Central memory CD4-positive, alpha-beta T cell (primary cell): ENCODE data around the gene EPB41L1.

Experiments
- DNase-seq: peaks from one replicate; pipeline ENCODE4 v3.0.0; 2022

The EPB41L1 gene

DNA sequence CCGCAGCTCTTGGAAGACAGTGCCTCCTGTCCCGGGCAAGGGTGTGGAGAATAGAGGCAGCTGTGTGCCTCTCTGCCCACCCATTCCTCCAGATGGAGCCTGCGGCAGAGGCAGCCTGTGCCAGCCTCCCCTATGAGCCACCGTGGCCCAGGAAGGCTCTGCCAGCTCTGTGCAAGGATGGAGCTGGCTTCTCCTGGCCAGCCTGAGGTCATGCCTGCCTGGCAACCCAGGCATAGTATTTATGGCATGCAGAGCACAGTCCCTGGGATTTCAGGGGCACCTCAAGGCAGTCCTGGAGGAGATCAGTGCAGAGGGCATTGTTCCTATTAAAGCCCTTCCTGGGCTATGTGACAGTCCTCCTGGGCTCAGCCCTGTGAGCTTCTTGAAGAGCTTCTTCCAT, 1.5 kb downstream of the EPB41L1 start:
- no peak for DNase-seq

DNA sequence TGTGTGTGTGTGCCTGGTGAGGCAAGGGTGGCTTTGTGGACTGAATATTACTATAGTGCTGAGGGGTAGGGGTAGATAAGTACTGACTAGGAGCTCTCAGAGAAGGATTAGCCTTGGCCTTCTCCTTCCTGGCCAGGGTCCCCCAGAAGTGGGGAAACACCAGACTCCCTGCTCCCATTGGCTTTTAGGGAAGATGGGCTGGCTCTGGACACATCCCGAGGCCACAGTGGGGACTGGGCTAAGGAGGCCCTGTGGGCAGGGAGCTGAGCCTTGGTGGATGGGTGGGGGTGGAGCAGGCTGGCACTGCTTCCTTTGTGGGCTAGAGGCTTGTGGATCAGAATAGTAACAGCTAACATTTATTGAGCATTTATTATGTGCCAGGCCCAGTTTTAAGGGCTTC, 3.1 kb downstream of the EPB41L1 start:
- no peak for DNase-seq

GRCh38 chr20:36158160-36158741, 3.7 kb downstream of the EPB41L1 start:
- DNase-seq, result no peak

GRCh38 chr20:36159833-36160232, 5.3 kb downstream of the EPB41L1 start:
- no peak for DNase-seq

DNA sequence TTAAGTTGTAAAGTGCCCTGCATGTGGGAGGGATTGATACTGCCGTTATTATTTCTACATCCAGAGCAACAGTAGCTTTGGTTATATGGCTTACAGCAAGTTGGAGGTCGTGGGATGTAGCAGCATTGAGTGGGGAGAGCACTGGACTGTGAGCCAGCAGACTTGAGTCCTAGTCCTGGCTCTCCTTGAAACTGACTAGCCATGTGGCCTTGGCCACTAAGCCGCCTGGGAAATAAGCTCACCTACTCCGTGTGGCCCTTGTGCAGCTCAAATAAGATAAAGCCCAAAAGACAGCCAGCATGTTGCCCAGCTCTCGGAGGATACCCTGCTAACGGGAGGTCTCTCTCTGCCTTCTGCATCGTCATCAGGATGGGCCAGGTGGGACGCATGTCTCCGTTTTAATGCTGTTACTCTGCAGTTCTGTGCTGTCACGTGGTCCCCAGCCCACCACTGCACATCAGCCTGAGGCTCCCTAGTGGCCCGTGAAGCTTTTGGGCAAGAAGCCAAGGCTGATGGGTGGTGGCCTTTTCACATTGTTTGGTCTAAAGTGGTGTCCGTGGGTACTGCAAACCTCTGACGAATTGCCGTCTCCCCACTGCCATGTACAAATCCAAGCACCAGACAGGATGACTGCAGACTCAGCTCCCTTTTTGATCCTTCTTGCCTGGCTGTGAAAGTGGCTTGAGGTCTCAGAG, 7.9 kb downstream of the EPB41L1 start:
- DNase-seq, result no peak

DNA sequence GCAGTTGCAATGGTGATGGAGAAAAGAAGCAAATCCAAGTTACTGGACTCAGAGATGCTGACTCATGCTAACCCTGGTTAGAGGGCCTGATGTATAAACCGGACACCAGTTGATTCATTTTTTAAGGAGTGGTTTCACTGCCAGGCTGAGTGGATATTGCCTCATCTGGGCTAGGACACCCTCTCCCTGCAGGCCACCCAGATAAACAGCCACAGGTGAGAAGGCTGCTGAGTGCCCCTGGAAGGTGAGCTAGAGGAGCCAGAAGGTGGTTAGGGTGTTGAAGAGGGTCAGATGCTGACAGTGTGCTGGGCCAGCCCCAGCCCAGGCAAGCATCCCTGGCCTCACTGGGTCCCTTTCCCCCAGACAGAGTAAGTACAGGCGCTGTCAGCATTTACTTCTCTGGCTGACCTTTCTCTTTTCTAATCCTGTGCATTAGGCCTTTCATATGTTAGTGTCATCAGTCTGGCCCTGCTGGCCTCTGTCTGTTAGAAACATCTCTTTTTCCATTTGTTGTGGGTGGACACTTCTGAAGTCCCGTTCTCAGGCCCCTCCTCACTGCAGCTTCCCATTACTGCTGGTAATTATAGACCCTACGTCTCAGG, 13.5 kb downstream of the EPB41L1 start:
- DNase-seq, result no peak

DNA sequence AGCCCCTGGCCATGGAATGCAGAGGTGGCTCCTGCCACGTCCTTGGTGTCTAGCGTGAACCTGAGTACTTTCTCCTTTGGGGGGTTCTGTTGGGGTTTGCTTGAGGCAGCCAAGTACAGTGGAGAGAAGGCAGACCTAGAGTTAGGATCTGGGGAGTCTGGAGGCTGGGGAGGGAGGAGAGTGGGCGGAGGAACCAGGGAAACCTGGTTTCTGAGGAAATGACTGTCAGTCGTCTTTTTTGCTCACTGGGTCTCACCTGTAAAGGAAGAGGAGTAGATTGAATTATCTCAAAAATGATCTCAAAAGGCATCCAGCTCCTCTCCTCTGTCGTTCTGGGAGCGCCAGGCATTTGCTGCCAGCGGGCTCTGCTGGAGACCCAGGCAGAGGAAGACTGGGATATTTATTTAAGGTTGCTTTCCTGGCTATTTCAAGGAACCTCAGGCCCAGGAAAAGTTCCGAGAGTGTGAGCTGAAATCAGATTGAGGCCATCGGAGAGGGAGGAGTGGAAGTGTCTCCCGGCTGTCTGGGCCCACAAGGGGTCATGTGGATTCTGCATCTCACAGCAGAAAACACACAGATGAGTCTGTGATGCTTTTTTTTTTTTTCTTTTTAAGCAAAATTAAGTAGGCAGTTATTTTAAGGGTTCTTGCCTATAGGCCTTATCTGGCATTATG, 16.1 kb downstream of the EPB41L1 start:
- no peak for DNase-seq

GRCh38 chr20:36173451-36173933, 19.0 kb downstream of the EPB41L1 start:
- DNase-seq, result no peak

DNA sequence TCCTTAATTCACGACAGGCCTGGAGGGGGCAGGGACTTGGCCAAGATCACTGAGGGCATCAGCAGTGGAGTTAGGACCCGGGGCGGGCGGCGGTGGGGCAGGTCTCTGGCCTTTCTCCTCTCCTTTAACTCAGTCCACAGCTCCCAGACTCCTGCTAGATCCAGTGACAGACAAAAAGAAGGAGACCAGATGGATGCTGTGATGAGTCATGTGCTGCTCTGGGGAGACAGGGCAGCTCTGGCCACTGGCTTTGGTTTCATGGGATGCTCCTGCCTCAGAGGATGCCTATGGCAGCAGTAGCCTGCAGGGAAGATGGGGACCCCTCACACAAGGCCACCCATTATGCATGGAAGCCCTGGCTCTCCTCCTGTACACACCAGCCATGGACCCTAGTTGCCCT, 20.5 kb downstream of the EPB41L1 start:
- no peak for DNase-seq

- DNase-seq, result no peak
These were observed 21.0 kb downstream of the EPB41L1 start for GRCh38 chr20:36175475-36175995.

DNA sequence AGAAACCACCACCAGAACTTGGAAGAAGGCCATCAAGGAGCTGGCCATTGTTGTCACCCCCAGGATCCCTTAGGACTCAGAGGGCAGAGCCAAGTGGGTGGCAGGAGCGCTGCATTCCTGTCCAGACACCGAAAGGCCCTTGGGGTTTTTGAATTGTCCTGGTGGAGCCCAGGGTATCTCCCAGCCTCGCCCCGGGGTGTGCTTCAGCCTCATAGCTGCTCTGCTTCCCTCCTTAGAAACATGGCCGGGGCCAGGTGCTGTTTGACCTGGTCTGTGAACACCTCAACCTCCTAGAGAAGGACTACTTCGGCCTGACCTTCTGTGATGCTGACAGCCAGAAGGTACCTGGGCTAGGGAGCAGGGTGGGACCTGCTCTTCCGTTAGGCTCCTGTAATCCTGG, 23.2 kb downstream of the EPB41L1 start:
- DNase-seq, result no peak

DNA sequence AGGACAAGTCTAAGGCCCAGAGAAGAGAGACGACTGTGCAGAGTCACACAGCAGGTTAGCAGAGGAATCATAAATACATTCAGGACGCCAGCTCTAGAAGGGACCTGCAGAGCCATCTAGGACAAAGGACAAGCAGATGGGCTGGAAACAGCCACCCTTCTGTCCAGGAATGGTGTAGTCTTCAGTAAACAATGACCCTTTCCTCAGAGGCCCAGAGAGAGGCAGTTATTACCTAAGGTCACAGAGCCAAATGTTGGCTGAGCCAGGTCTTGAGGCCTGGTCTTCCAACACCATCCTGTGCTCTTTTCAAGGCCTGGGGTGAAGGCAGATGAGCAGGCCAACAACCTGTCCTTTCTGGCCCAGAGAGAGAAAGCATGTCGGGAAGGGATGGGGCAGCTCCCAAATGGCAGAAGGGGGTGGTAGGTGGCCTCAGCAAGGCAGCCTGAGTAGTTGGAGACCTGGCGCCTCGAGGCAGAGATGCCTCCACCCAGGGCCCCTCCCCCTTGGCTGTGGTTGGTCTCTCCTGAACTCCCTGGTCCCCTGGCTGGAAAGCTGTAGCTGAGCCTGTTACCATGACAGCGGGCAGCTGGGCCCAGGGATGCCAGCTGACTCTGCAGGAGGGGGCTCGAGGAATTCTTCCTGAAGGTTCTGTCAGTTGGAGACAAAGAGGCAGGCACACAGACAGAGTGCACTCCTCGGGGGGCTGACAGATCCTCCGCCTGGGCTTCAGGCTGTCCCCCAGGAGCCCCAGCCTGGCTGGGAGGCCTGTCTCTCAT, 24.8 kb downstream of the EPB41L1 start:
- DNase-seq, result no peak

GRCh38 chr20:36180323-36180722, 25.8 kb downstream of the EPB41L1 start:
- DNase-seq, result no peak

DNA sequence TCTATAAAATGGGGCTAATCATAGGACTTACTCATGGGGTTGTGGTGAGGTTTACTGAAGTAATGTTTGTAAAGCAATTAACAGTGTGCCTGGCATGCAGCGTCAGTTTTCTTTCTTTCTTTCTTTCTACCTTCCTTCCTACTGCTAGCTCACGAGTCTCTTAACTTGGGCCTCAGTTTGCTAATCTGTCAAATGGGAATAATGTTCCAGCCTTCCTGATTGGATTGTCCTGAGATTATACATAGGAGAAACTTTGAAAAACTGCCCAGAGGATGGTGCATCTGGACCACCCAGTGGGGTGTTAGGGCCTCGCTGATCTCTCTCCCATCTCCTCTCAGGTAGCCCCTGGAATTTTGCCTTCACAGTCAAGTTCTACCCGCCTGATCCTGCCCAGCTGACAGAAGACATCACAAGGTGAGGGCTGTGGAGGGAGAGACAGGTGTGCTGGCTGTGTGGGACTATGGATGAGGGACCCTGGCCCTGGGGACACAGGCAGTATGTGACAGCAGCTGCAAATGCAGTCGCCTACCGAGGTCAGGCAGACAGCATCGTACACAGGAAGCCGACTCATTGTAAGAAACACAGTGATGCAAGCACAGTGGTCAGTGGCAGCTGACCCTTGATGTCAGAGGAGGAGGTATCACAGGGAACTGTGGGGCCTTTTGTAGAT, 27.5 kb downstream of the EPB41L1 start:
- DNase-seq, result no peak

DNA sequence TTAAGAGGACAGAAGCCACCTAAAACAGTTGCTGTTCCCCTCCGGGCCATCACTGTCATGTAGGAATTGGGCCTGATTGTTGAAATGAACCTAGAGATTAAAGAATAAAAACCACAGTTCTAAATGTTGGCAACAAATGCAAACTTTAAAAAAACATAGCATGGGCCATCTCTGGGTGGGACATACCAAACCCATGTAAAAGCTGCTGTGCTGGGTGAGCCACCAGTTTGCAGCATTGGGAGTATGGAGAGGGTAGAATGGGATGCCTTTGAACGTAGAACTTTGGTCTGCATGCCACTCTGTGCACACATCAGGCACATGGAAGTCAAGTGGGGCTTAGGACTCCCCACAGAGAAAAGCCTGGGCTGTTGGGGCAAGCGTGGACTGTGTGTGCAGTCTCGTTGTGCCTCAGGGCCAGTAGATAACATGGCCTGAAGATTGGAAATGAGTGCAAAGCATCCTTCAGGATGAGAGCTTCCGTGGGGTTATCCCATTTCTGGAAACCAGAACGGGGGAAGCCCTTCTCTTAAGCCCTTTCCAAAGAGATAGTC, 28.1 kb downstream of the EPB41L1 start:
- no peak for DNase-seq

DNA sequence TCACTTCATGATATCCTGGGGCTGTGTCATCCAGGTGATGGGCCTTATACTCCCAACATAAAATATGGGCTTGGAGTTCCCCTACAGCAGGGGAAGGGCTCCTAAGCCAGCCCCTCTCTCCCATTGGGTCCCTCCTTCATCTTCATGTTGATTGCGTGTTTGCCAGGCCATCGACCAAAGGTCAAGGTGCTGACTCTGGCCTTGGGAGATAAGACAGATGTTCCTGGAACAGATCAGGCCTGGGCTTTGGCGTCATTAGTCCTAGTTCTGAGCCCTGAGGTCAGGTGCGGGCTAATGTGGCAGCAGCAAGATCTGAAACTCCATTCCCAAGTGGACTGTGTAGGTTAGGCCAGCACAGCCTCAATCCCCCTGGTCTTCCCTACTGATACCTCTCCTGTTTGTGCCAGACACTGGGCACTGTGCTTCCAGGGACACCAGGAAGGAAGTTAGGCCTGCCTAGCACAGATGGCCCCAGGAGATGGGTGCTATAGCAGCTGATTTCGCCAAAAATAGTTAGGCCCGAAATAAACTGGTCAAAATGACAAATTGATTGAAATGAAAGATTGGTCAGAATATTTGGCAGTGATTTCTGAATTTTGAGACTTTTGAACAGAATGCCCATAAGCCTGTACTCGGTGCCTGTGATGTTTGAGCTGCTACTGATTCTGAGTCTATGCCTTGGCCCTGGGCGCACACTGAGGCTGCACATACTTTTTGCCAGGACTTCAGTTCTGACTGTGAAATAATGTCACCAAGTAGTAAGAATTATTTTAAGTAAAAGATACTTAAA, 28.8 kb downstream of the EPB41L1 start:
- no peak for DNase-seq

GRCh38 chr20:36184816-36185776, 30.6 kb downstream of the EPB41L1 start:
- DNase-seq, result no peak

GRCh38 chr20:36193977-36194712, 39.6 kb downstream of the EPB41L1 start:
- no peak for DNase-seq

DNA sequence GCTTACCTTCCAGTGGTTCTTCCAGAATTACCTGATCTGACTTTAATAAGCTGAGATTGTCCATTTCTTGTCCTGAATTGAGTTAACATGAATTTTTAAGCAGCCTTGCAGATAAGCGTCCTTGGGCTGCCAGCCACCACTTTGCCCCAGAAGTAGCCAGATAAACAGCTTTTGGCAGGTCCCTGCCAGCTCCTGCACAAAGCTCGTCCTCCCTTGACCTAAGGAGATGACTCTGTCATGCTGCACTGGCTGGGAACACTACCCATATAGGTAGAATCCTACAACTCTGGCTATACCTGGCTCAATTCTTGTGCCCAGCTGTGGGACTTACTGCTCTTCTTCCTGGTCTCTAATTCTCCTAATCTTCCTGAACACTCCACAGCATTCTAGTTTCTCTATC, 42.1 kb downstream of the EPB41L1 start:
- DNase-seq, result no peak
